Rectal smooth muscle tissue (tissue), 1 donor: ENCODE results near the gene MT1M.
"Not testable (repeated sequence)": the region's sequence is repeated elsewhere in the genome, so short reads cannot be mapped to it uniquely, and the experiment has no call there.

Experiments used
- H3K27ac ChIP-seq: one replicate; pipeline ENCODE4 v1.7.0; 2013; ENCODE audit warnings: low read depth, low read length, inconsistent platforms
- H3K27me3 ChIP-seq: one replicate; pipeline ENCODE4 v1.7.0; 2013; ENCODE audit warnings: low read length; ENCODE audit not compliant: control insufficient read depth, insufficient read depth
- H3K36me3 ChIP-seq: one replicate; pipeline ENCODE4 v1.7.0; 2013; ENCODE audit warnings: low read length; ENCODE audit not compliant: control insufficient read depth, insufficient read depth
- H3K4me1 ChIP-seq: one replicate; pipeline ENCODE4 v1.7.0; 2013; ENCODE audit warnings: low read length; ENCODE audit not compliant: control insufficient read depth, insufficient read depth
- H3K4me3 ChIP-seq: one replicate; pipeline ENCODE4 v1.7.0; 2013; ENCODE audit warnings: low read length
- H3K9ac ChIP-seq: one replicate; pipeline ENCODE4 v1.7.0; 2013; ENCODE audit warnings: low read length

Gene MT1M

DNA sequence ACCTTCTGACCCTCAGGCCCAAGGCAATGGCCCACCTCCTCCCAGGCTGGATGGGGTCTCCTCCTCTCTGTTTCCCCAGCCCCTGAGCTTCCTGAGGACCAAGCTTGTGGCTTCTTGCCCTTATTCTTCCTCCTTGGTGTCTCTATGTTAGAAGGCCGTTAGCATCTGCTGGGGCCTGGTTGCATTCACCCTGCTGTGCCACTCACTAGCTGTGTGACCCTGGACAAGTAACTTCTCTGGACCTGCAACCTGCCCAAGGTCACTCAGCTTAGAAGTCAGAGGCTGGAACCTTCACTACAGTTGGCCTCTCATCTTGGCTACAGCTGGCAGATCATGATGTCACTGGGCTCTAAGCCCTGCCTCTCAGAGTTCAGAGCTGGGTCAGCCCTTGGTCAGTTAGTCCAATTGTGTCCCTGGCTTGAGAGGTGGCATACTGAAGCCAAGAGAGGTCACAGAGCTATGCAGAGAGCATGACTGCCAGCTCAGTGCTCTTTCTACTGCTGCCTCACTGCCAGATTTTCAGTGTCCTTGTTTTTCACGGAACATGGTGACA, 21.1 kb upstream of the MT1M start:
- Histone ChIP-seq H3K36me3 (no peaks in the 10 kb centered on the region), H3K4me1 (peaks cover 16% of the 10 kb centered on the region), H3K27ac (peak overlapping the region; percentile 75), H3K27me3 (no peaks in the 10 kb centered on the region), H3K4me3 (no peak overlapping the region), H3K9ac (peak overlapping the region; percentile 36)

DNA sequence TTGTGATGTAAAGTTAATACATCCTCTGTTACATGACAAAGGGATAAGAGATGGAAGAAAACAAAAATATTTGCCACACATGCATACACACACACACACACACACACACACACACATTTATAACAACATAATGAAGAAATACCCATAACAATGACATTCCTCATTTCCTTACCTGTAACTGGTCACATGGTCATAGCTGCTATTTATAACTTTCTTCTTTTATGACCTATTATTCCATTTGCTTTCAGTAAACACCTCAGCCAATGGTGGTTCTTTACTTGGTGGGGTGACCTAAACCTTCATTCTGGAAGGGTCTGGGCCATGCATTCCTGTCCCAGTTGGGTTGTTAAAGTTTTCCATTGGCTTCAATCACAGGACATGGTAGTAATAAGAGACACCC, 18.8 kb upstream of the MT1M start:
- Histone ChIP-seq H3K36me3 (no peaks in the 10 kb centered on the region), H3K27ac (no peak overlapping the region), H3K27me3 (peaks cover 3% of the 10 kb centered on the region), H3K4me1 (peaks cover 9% of the 10 kb centered on the region), H3K4me3 (no peak overlapping the region), H3K9ac (no peak overlapping the region)

DNA sequence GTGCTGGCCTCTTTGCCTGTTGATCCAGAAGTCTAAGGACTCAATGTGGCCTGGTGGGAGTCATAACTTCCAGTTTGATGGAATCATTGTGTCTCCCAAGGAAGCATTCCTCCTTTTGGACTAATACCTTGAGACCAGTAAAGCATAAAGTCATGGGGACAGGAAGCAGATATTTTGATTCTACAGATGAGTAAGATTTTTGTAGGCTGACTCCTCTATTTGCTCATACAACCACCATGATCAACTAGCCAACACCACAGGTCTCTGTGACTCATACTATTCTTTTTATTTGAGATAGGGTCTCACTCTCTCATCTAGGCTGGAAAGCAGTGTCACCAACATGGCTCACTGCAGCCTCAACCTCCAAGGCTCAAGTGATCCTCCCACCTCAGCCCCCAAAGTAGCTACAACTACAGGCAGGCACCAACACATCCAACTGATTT, 17.9 kb upstream of the MT1M start:
- H3K9ac ChIP-seq, result no peak overlapping the region
- H3K4me1 ChIP-seq, result peaks cover 9% of the 10 kb centered on the region
- peaks cover 3% of the 10 kb centered on the region for H3K27me3 ChIP-seq
- no peaks in the 10 kb centered on the region for H3K36me3 ChIP-seq
- H3K27ac ChIP-seq, result no peak overlapping the region
- H3K4me3 ChIP-seq, result no peak overlapping the region

DNA sequence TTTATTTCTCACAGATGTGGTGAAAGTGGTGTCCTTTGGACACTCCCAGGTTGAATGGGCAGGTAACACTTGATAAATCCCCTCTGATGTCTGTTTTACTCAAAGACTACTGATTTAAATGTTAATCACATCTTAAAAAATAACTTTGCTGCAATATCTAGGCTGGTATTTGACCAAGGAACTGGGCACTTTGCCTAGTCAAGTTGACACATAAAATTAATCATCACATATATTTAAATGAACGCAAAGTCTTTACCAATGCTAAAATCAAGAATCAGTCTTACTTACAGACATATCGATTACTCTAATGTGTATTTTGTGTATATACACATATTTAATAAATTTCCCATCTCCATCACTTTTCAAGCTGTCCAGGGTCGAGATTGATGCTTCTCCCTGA, 17.1 kb upstream of the MT1M start:
- peaks cover 5% of the 10 kb centered on the region for H3K4me1 ChIP-seq
- no peaks in the 10 kb centered on the region for H3K36me3 ChIP-seq
- peaks cover 3% of the 10 kb centered on the region for H3K27me3 ChIP-seq
- H3K9ac ChIP-seq, result no peak overlapping the region
- H3K4me3 ChIP-seq, result no peak overlapping the region
- H3K27ac ChIP-seq, result no peak overlapping the region

DNA sequence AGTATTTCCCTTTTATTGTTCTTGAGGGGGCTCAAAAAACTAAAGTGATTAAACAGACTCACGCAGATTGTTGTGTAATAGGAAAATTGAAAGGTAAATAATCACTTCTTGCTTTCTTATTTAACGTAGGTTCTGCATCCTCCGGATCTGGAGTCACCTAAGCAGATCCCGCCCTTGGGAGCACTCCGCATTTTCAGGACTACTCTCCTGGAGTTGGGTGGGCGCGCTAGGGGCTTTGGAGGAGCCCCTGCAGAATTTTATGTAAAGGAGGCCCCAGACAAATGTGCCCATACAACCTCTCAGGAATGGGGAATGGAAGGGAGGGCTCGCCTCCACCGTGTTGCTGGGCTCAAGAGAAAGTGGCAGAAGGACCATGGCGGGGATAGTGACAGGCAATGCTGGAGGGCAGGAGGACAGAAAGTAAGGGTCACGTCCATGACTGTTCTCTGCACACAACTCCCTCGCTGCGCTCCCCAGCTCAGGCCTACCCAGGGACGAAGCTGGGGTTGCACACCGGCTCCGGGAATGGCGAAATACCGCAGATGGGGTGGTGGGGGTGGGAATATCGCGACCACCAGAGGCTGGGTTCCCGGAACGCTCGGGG, 15.7 kb upstream of the MT1M start:
- no peak overlapping the region for H3K9ac ChIP-seq
- H3K36me3 ChIP-seq, result no peaks in the 10 kb centered on the region
- peak overlapping the region; percentile 70 for H3K4me3 ChIP-seq
- peaks cover 3% of the 10 kb centered on the region for H3K27me3 ChIP-seq
- peaks cover 5% of the 10 kb centered on the region for H3K4me1 ChIP-seq
- H3K27ac ChIP-seq, result no peak overlapping the region

DNA sequence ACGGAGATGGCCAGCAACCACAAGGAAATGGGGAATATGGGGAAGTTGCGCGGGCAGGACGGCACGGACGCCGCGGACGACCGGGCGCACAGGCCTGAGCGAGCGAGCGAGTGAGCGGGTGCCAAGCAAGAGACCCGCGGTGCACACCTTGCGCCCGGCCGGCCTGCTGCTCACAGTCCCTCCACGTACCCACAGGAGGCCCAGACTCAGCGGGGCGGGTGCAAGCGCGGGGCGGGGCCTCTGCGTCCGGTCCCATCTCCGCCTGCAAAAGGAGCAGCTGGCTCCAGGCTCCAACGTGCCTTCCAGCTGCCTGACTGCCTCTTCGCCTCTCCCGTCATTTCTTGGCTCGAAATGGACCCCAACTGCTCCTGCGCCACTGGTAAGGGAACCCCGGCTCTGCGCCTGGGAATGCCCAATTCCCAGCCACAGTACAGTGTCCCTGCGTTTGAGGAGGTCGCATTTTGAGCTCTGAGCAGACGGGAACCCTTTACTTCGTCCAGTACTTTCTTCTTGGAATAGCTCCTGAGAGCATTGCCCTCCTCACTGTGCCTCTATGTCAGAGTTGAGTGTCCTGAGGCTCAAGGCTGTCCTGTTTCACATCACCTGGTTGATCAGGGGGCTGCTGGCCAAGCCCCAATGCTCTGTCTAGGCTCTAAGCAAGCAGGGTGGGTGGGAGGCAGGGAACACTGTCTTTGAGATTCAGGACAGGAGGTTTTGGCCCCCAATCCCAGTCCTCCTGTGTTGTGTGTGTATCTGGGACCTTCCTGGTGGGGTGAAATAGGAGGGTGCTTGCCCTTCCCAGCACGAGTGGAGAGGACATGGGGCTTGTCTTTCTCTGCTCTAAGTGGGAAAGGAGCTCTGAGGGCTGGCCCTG, 15.0 kb upstream of the MT1M start:
- H3K9ac ChIP-seq, result peak overlapping the region; percentile 56
- peak overlapping the region; percentile 70 for H3K4me3 ChIP-seq
- peak overlapping the region; percentile 61 for H3K27ac ChIP-seq
- no peaks in the 10 kb centered on the region for H3K36me3 ChIP-seq
- H3K27me3 ChIP-seq, result peaks cover 3% of the 10 kb centered on the region
- peaks cover 5% of the 10 kb centered on the region for H3K4me1 ChIP-seq

DNA sequence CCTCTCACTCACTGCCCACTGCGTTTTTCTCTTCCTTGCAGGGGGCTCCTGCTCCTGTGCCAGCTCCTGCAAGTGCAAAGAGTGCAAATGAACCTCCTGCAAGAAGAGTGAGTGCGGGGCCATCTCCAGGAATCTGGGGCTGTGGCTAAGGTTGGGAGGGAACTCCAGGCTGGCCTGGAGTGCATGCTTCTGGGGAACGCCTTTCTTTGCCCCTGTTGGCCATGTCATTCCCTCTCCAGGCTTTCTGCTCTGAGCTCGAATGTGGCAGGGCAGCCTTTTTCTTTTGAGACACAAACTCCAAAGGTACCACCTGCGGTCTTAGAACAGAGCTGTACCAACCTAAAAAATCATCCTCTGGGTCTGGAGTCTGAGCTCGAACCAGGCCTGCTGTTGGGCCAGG, 14.3 kb upstream of the MT1M start:
- Histone ChIP-seq H3K4me3 (no peak overlapping the region), H3K27me3 (peaks cover 3% of the 10 kb centered on the region), H3K4me1 (peaks cover 5% of the 10 kb centered on the region), H3K36me3 (no peaks in the 10 kb centered on the region), H3K27ac (no peak overlapping the region), H3K9ac (no peak overlapping the region)

DNA sequence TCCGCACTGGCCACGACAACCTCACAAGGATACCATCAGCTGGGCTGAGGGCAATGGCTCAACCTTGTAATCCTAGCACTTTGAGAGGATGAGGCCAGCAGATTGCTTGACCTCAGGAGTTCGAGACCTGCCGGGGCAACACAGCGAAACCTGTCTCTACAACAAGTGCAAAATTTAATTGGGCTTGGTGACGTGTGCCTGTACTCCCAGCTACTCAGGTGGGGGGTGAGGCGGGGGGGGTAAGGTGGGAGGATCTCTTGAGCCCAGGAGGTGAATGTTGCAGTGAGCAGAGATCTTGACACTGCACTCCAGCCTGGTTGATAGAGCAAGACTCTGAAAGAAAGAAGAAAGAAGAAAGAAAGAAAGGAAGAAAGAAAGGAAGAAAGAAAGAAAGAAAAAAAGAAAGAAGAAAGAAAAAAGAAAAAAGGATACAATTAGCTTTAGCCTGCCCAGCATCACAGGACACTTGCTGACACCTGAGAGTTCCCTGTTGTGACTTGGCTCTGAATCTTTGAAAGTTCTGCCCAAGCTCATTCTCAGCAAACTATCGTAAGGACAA, 12.0 kb upstream of the MT1M start:
- Histone ChIP-seq H3K27me3 (peaks cover 3% of the 10 kb centered on the region), H3K4me3 (no peak overlapping the region), H3K9ac (no peak overlapping the region), H3K36me3 (no peaks in the 10 kb centered on the region), H3K4me1 (peaks cover 5% of the 10 kb centered on the region), H3K27ac (no peak overlapping the region)

DNA sequence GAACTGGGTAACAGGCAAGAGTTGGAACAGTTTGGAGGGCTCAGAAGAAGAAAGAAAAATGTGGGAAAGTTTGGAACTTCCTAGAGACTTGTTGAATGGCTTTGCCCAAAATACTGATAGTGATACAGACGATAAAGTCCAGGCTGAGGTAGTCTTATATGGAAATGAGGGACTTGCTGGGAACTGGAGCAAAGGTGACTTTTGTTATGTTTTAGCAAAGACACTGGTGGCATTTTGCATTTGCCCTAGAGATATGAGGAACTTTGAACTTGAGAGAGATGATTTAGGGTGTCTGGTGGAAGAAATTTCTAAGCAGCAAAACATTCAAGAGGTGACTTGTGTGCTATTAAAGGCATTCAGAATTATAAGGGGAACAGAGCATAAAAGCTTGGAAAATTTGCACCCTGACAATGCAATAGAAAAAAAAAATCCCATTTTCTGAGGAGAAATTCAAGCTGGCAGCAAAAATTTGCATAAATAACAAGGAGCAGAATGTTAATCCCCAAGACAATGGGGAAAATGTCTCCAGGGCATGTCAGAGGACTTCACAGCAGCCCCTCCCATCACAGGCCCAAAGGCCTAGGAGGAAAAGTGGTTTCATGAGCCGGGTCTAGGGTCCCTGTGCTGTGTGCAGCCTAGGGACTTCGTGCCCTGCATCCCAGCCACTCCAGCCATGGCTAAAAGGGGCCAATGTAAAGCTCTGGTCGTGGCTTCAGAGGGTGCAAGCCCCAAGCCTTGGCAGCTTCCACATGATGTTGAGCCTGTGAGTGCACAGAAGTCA, 10.6 kb upstream of the MT1M start:
- H3K27ac ChIP-seq, H3K4me1 ChIP-seq, H3K9ac ChIP-seq, H3K4me3 ChIP-seq, H3K27me3 ChIP-seq, H3K36me3 ChIP-seq: not testable (repeated sequence)

DNA sequence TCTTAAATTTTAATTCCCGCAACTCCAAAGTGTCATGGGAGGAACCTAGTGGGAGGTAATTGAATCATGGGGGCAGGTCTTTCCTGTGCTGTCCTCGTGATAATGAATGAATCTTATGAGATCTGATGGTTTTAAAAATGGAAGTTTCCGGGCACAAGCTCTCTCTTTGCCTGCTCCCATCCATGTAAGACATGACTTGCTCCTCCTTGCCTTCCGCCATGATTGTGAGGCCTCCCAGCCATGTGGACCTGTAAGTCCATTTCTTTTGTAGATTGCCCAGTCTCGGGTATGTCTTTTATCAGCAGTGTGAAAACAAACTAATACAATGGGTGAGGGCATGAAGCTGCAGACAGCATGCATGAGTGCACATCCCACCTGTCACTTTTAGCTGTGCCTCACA, 9.3 kb upstream of the MT1M start:
- H3K4me3 ChIP-seq, H3K4me1 ChIP-seq, H3K9ac ChIP-seq, H3K27ac ChIP-seq, H3K36me3 ChIP-seq, H3K27me3 ChIP-seq: not testable (repeated sequence)

DNA sequence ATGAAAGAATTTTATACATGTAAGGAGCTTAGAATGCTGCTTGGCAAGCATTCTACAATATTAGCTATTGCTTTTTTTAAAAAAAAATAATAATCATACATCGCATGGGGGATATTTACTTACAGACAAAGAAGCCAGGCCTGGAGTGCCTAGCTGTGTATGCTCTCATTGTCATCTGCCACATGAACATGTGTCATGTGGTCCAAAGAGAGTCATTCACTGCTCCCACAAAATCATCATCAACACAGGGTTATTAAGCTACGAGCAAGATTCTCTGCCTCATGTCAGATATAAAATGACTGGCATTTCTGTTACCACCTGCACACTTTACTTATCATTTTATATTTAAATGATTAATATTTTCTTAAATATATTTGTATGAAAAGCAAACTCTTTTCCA, 8.8 kb upstream of the MT1M start:
- peaks cover 6% of the 10 kb centered on the region for H3K4me1 ChIP-seq
- H3K27ac ChIP-seq, result no peak overlapping the region
- no peaks in the 10 kb centered on the region for H3K36me3 ChIP-seq
- H3K4me3 ChIP-seq, result no peak overlapping the region
- H3K9ac ChIP-seq, result no peak overlapping the region
- peaks cover 2% of the 10 kb centered on the region for H3K27me3 ChIP-seq
